Hematopoietic multipotent progenitor cell treated with erythropoietin and hydrocortisone succinate and interleukin-3 and kit ligand, for 6 days (in vitro differentiated cells): Measurements from ENCODE around the gene ZNF628.

Experiments used
- DNase-seq: peaks from one replicate; pipeline ENCODE4 v3.0.0-alpha.2; 2015

The ZNF628 gene

GRCh38 chr19:55451163-55451964 lies 25.1 kb upstream of the ZNF628 start:
- peak; percentile 42 for DNase-seq

- DNase-seq: peak; percentile 38
Measured at GRCh38 chr19:55451965-55452748, 24.3 kb upstream of the ZNF628 start.

GRCh38 chr19:55452749-55453346 lies 23.6 kb upstream of the ZNF628 start:
- DNase-seq: peak; percentile 93

GRCh38 chr19:55453511-55454260 lies 22.7 kb upstream of the ZNF628 start:
- DNase-seq: no peak

GRCh38 chr19:55454787-55455243 lies 21.6 kb upstream of the ZNF628 start:
- peak; percentile 78 for DNase-seq

- DNase-seq: no peak
Measured at GRCh38 chr19:55455576-55456235, 20.7 kb upstream of the ZNF628 start.

- no peak for DNase-seq
Measured at GRCh38 chr19:55456347-55456746, 20.1 kb upstream of the ZNF628 start.

- no peak for DNase-seq
Measured at GRCh38 chr19:55457683-55458457, 18.5 kb upstream of the ZNF628 start.

GRCh38 chr19:55459551-55459949 lies 16.9 kb upstream of the ZNF628 start:
- DNase-seq: no peak

GRCh38 chr19:55459950-55460657 lies 16.3 kb upstream of the ZNF628 start:
- peak; percentile 43 for DNase-seq

GRCh38 chr19:55460670-55461258 lies 15.7 kb upstream of the ZNF628 start:
- DNase-seq: peak; percentile 94

GRCh38 chr19:55461259-55461973 lies 15.0 kb upstream of the ZNF628 start, which contains the start of gene ISOC2:
Gene ISOC2 (minus strand): TSS chr19:55461642. CDS start chr19:55456486, 5,156 bp downstream.
- peak; percentile 100 for DNase-seq

- DNase-seq: peak; percentile 88
Measured at GRCh38 chr19:55461974-55462626, 14.3 kb upstream of the ZNF628 start.

GRCh38 chr19:55462722-55463121 lies 13.7 kb upstream of the ZNF628 start:
- no peak for DNase-seq

GRCh38 chr19:55463583-55464031 lies 12.8 kb upstream of the ZNF628 start:
- no peak for DNase-seq

GRCh38 chr19:55464039-55464661 lies 12.3 kb upstream of the ZNF628 start:
- no peak for DNase-seq

- DNase-seq: no peak
Measured at GRCh38 chr19:55464662-55465054, 11.8 kb upstream of the ZNF628 start, which contains the start of gene C19orf85. Gene C19orf85 (minus strand): TSS chr19:55464751. CDS start chr19:55464554, 197 bp downstream.
